Common myeloid progenitor, CD34-positive (primary cell): Measurements from ENCODE around the gene MARCHF6.

Experiments
- CTCF ChIA-PET: fragments of 350-600 bp; sonication (Branson Sonifier 250); formaldehyde crosslinking; loops from one replicate; lab custom pipeline; 2021; ENCODE audit warnings: antibody characterized with exemption; lab: Charles Lee
- POLR2A ChIA-PET: fragments of 350-600 bp; sonication (Branson Sonifier 250); formaldehyde crosslinking; loops from one replicate; lab custom pipeline; 2021; ENCODE audit warnings: antibody characterized with exemption; lab: Charles Lee
- DNase-seq, 3 donors: peaks; one replicate each; pipeline versions ENCODE4 v3.0.0 to v3.0.0-alpha.2; 2013
- H3K27ac ChIP-seq, 2 experiments: 1 replicate in 1 of 2; 2 replicates in 1 of 2; pipeline ENCODE4 v1.7.0; 2013; ENCODE audit warnings: inconsistent platforms in 2 of 2, low read length in 2 of 2, mild to moderate bottlenecking in 2 of 2, low read depth in 1 of 2, moderate library complexity in 1 of 2; ENCODE audit not compliant: severe bottlenecking in 2 of 2, insufficient read depth in 1 of 2, poor library complexity in 1 of 2
- H3K27me3 ChIP-seq, 5 experiments: replicated peaks in 2 of 5; 1 replicate in 3 of 5; 2 replicates in 2 of 5; pipeline versions ENCODE4 v1.6.1 to v1.7.0; 2013; ENCODE audit warnings: low read length in 4 of 5, mild to moderate bottlenecking in 2 of 5, moderate library complexity in 2 of 5, inconsistent platforms in 1 of 5; ENCODE audit not compliant: insufficient read depth in 5 of 5, control insufficient read depth in 4 of 5
- H3K36me3 ChIP-seq, 4 experiments: 1 replicate in 2 of 4; 2 replicates in 2 of 4; pipeline versions ENCODE4 v1.6.1 to v1.7.0; 2013; ENCODE audit warnings: low read length in 3 of 4, control low read depth in 1 of 4, mild to moderate bottlenecking in 1 of 4; ENCODE audit not compliant: control insufficient read depth in 4 of 4, insufficient read depth in 4 of 4
- H3K4me1 ChIP-seq, 4 experiments: 1 replicate in 3 of 4; 2 replicates in 1 of 4; pipeline versions ENCODE4 v1.6.1 to v1.7.1; 2013; ENCODE audit warnings: low read length in 3 of 4, mild to moderate bottlenecking in 3 of 4, control low read depth in 1 of 4, inconsistent platforms in 1 of 4, moderate library complexity in 1 of 4; ENCODE audit not compliant: control insufficient read depth in 4 of 4, insufficient read depth in 4 of 4; ENCODE audit errors: control extremely low read depth in 1 of 4
- H3K4me3 ChIP-seq, 7 experiments: 1 replicate in 4 of 7; 2 replicates in 3 of 7; pipeline versions ENCODE4 v1.5.1 to v1.7.0; 2013; ENCODE audit warnings: mild to moderate bottlenecking in 7 of 7, low read length in 6 of 7, moderate library complexity in 6 of 7, inconsistent platforms in 2 of 7, low read depth in 2 of 7, control low read depth in 1 of 7; ENCODE audit not compliant: insufficient read depth in 4 of 7, control insufficient read depth in 1 of 7; ENCODE audit errors: extremely low read depth in 1 of 7
- H3K9me3 ChIP-seq, 5 experiments: 1 replicate in 4 of 5; 2 replicates in 1 of 5; pipeline versions ENCODE4 v1.6.1 to v1.7.1; 2013; ENCODE audit warnings: low read length in 4 of 5, mild to moderate bottlenecking in 2 of 5, inconsistent platforms in 1 of 5, low read depth in 1 of 5, moderate library complexity in 1 of 5; ENCODE audit not compliant: control insufficient read depth in 4 of 5, insufficient read depth in 2 of 5; ENCODE audit errors: control extremely low read depth in 1 of 5
- WGBS: methylation state at CpG from one replicate; pipeline ENCODE4 v1.1.5; 2013; ENCODE audit not compliant: insufficient coverage; 5-methylcytosine and 5-hydroxymethylcytosine counted together

MARCHF6 gene

DNA sequence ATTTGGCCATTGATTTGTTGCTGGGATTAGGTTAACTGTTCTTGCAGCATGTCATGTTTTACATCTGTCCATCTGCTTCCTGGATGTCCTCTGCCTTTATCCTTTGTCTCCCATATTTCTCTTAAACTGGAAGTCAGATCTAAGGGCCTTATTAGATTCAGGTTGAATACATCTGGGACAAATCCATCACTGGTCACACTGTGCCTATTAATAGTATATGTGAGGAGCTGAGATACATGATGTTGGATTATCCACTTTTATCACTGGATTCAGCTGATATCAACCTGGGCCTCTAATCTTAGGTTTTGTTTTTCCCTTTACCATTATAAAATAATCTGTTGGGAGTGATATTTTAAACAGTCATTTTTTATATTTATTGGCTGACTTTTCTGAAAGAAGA, 46.3 kb downstream of the MARCHF6 start:
- no peak for DNase-seq
- H3K4me1 ChIP-seq: peaks cover 0 to 22% (median 5%) of the 10 kb centered on the region in 4 experiments
- no peak overlapping the region for H3K27ac ChIP-seq
- no peaks in the 10 kb centered on the region for H3K27me3 ChIP-seq
- POLR2A ChIA-PET: interaction anchor here (0.5 kb wide), 1 partner anchor 13 kb away, joined by 3 read pairs; no protein-coding TSS in a partner anchor
- H3K36me3 ChIP-seq: peaks cover 36 to 60% (median 43%) of the 10 kb centered on the region in 4 experiments
- CTCF ChIA-PET: interaction anchor here (0.8 to 2.3 kb wide), 4 partner anchors 24 to 116 kb away, joined by 3 to 8 read pairs (median 3); no protein-coding TSS in a partner anchor
- no peaks in the 10 kb centered on the region for H3K9me3 ChIP-seq
- no peak overlapping the region for H3K4me3 ChIP-seq

- Histone ChIP-seq H3K27ac (no peak overlapping the region), H3K9me3 (no peaks in the 10 kb centered on the region), H3K4me3 (no peak overlapping the region), H3K4me1 (peaks cover 0 to 22% (median 5%) of the 10 kb centered on the region in 4 experiments), H3K27me3 (no peaks in the 10 kb centered on the region), H3K36me3 (peaks cover 32 to 60% (median 43%) of the 10 kb centered on the region in 4 experiments)
- no peak for DNase-seq
- POLR2A ChIA-PET: no interaction called here
- CTCF ChIA-PET: interaction anchor here (0.8 to 2.3 kb wide), 5 partner anchors 23 to 117 kb away, joined by 3 to 8 read pairs (median 3); no protein-coding TSS in a partner anchor
- no CpG with 5 or more reads among the region's 2 CpGs for WGBS
These were observed 46.9 kb downstream of the MARCHF6 start for GRCh38 chr5:10400411-10400810.

DNA sequence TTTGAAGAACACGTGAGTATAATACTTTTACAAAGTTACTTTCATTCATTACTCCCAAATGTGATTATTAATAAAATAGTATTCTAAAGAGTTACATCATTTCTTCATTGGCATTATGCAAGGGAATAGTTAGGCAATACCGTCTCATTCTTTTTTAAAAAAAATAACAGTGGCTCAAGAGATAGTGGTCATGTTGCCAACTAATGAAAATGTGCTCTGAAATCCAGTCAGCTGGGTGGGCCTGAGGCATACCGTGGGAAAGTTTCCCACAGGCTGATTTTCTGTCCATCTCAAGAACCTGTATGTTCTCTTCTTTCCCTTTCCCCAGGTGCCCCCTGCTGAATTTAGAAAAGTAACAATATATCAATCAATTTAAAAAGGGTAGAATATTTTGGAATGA, 47.3 kb downstream of the MARCHF6 start:
- DNase-seq: no peak
- CTCF ChIA-PET: interaction anchor here (1.0 to 2.3 kb wide), 4 partner anchors 11 to 117 kb away, joined by 3 to 8 read pairs (median 3); no protein-coding TSS in a partner anchor
- POLR2A ChIA-PET: no interaction called here
- Histone ChIP-seq H3K4me1 (peaks cover 0 to 22% (median 5%) of the 10 kb centered on the region in 4 experiments), H3K27me3 (no peaks in the 10 kb centered on the region), H3K9me3 (no peaks in the 10 kb centered on the region), H3K36me3 (peaks cover 31 to 60% (median 42%) of the 10 kb centered on the region in 4 experiments), H3K27ac (no peak overlapping the region), H3K4me3 (no peak overlapping the region)
- 100% methylated on average over 2 of the region's 3 CpGs for WGBS

- peak in 2 of 3 donors; percentile 71 to 78 for DNase-seq
- POLR2A ChIA-PET: no interaction called here
- Histone ChIP-seq H3K9me3 (no peaks in the 10 kb centered on the region), H3K27me3 (no peaks in the 10 kb centered on the region), H3K36me3 (peaks cover 25 to 59% (median 41%) of the 10 kb centered on the region in 4 experiments), H3K27ac (no peak overlapping the region), H3K4me1 (peaks cover 0 to 29% (median 8%) of the 10 kb centered on the region in 4 experiments), H3K4me3 (no peak overlapping the region)
- CTCF ChIA-PET: interaction anchor here (0.9 to 2.3 kb wide), 4 partner anchors 11 to 118 kb away, joined by 3 to 8 read pairs (median 3); no protein-coding TSS in a partner anchor
- no CpG with 5 or more reads among the region's 1 CpG for WGBS
These were observed 48.0 kb downstream of the MARCHF6 start for GRCh38 chr5:10401498-10401897.
